C4-2B (cell line): Measurements from ENCODE around the gene STAT5B.
"Not testable (repeated sequence)": the region's sequence is repeated elsewhere in the genome, so short reads cannot be mapped to it uniquely, and the experiment has no call there.

Experiments
- H3K27ac ChIP-seq: fragments of 450-650 bp; 2 replicates; pipeline ENCODE4 v1.5.1; 2017
- ZFX ChIP-seq: fragments of 450-650 bp; IDR thresholded peaks from 2 replicates; pipeline ENCODE4 v1.6.1; 2017
- TF ChIP-seq, protein P1 (sequence below): fragments of 450-650 bp; conservative IDR thresholded peaks from 2 replicates; pipeline ENCODE4 v1.5.1; 2017; ENCODE audit warnings: mild to moderate bottlenecking

STAT5B gene

DNA sequence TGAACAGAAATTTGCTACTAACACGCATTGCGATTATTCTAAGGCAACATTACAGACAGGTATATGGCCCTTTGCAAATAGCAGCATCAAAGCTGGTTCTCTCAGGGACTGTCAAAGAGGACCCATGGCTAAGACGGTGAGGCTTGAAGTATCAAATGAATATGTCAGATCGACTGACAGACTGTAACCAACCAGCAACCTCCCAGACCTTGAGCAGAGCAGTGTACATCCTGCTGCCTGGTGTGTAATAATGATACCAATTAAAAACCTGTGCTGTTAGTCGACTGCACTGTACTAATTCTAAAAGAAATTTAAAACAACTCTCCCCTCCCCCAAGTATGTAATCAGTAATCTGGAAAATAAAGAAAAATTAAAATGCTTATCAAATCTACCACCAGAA lies 46.0 kb downstream of the STAT5B start:
- TF ChIP-seq ZFX, result no peak
- TF ChIP-seq, protein P1, sequence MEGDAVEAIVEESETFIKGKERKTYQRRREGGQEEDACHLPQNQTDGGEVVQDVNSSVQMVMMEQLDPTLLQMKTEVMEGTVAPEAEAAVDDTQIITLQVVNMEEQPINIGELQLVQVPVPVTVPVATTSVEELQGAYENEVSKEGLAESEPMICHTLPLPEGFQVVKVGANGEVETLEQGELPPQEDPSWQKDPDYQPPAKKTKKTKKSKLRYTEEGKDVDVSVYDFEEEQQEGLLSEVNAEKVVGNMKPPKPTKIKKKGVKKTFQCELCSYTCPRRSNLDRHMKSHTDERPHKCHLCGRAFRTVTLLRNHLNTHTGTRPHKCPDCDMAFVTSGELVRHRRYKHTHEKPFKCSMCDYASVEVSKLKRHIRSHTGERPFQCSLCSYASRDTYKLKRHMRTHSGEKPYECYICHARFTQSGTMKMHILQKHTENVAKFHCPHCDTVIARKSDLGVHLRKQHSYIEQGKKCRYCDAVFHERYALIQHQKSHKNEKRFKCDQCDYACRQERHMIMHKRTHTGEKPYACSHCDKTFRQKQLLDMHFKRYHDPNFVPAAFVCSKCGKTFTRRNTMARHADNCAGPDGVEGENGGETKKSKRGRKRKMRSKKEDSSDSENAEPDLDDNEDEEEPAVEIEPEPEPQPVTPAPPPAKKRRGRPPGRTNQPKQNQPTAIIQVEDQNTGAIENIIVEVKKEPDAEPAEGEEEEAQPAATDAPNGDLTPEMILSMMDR, result no peak
- no peak overlapping the region for H3K27ac ChIP-seq

DNA sequence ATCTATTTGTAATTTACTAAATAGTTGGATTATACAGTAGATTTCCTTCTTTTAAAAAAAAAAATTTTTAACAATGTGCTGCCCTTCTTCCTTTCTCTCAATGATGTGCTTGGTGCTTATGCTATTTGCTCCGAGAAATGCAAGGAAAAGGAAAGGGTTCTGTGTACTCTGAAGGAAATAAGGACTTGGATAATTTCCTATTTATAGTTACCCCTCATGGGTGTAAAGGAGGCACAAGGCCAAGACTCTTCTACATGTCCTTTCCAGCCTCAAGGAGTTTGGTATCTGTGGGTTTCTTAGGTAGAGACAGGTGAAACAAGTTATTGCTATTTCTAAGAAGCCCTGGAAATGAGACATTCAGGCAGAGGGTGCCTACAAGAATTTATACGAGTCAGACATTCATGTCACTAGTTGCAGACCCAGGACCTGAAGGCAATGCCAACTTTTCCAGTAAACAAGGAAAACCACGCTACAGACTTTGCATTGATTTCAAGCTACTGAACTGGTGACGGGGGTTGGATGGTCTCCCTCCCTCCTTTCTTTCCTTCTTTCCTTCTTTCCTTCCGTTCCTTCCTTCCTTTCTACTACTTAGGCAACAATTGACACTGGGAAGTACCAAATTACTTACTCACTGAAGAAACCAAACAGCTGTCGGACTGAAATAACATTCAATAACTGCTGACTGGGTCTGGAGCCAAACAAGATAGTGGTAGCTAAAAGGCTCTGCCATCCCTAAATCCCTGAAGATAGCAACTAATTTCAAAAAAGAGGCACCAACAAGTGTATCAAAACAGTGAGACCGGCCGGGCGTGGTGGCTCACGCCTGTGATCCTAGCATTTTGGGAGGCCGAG lies 48.1 kb downstream of the STAT5B start:
- TF ChIP-seq ZFX, result no peak
- TF ChIP-seq, protein P1, result no peak
- H3K27ac ChIP-seq, result no peak overlapping the region

DNA sequence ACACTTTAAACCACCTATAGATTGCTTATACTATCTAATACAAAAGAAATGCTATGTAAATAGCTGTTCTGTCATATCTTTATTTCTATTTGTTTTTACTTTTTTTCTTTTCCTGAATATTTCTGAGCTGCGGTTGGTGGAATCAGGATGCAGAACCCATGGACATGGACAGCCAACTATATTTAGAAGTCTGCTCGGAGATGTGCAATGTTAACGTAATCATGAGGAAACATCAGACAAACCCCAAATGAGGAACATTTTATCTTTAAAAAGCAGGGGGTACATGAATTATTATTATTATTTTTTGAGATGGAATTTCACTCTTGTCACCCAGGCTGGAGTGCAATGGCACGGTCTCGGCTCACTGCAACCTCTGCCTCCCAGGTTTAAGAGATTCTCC lies 50.5 kb downstream of the STAT5B start:
- H3K27ac ChIP-seq, result no peak overlapping the region
- TF ChIP-seq, protein P1, result no peak
- TF ChIP-seq ZFX, result no peak

DNA sequence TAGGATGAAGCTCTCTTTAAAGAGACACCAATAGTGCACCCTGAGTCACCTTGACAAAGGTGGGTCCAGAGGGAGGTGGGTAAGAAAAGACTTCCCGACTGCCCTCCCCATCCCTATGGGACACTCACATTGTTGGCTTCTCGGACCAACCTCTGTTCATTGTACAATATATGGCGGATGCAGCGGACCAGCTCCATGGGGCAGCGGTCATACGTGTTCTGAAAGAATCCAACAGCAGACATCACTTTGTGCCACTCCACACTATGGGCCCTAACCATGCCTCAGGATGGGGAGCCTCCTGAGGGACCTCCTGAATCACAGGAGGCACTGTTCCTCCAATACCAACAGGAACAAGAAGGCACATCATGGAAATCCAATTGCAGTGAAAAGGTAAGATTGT lies 51.5 kb downstream of the STAT5B start:
- no peak overlapping the region for H3K27ac ChIP-seq
- TF ChIP-seq ZFX, result no peak
- TF ChIP-seq, protein P1, result no peak

DNA sequence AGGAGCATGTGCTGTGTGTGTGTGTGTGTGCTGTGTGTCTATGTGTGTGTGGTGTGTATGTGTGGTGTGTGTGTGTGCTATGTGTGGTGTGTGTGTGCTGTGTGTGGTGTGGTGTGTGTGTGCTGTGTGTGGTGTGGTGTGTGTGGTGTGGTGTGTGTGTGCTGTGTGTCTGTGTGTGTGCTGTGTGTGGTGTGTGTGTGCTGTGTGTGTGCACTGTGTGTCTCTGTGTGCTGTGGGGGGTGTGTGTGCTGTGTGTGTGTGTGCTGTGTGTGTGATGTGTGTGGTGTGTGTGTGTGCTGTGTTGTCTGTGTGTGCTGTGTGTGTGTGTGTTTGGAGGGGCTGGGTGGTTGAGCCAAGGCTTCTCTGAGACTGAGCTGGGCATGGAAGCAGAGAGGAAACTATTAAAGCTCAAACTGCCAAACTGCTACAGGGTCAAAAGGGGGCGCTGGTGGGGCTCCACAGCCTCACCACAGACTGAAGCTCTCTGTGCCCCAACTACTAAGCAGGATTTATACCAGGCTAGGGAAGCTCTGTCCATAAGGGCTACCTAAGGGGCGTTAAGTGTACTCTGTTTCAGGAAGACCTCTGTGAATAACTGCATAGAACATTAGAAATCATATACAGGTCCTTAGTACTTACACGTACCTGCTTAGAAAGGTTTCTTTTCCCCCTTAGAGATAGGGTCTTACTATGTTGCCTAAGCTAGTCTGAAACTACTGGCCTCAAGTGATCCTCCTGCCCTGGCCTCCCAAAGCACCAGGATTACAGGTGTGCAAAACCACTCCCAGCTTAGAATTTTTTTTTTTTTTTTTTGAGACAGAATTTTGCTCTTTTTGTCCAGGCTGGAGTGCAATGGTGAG lies 54.1 kb downstream of the STAT5B start:
- H3K27ac ChIP-seq, result no peak overlapping the region

DNA sequence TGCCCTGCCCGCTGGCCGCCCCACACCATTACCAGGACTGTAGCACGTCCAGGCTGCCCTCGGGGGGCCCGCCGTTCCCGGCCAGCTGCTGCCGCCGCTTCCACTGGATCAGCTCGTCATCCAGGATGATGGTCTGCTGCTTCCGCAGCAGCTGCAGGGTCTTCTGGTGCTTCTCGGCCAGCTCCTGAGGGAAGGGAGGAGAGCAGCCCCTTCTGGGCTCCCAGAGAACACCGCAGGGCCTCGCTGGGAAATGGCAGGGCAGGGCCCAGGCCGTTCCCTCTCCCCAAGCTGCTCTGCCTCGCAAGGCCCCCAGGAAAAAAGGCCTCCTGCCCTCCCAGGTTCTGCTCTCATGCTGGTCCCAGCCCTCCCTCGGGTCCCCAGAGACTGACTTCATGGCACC lies 56.9 kb downstream of the STAT5B start:
- not testable (repeated sequence) for H3K27ac ChIP-seq

More for the DNA sequence above, 54.1 kb downstream of the STAT5B start:
- TF ChIP-seq ZFX, result no peak
- TF ChIP-seq, protein P1, result peak; percentile 73

DNA sequence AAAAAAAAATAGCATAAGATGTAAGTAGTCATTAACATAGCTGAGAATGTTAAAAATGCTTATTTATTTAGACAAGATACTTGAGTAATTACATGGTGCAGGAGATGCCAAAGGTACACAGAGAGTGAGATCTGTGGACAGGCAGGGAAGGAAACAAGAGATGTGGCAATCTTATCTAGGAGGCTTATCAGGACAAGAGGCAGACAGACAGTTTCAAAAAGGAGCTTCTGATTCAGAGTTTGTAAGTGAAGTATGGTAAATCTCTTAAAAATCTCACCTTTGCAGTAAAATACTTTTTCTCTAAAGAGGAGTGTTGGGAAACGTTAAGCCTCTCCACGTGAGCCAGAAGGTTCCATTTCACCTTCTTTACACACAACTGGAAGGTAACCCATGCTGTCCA lies 62.0 kb downstream of the STAT5B start:
- H3K27ac ChIP-seq, result no peak overlapping the region
- TF ChIP-seq ZFX, result no peak
- TF ChIP-seq, protein P1, result no peak
